ENCODE results near the gene FSTL5. TPM values are rescaled to one million over a fixed set of nuclear protein-coding genes. Genes with fewer than 3 reads are reported as not detected.
A peak's percentile ranks its signal among the peaks of the same experiment; 100 is the strongest.

Gene FSTL5
- total RNA-seq, 2 experiments from 2014 or later, result not detected

DNA sequence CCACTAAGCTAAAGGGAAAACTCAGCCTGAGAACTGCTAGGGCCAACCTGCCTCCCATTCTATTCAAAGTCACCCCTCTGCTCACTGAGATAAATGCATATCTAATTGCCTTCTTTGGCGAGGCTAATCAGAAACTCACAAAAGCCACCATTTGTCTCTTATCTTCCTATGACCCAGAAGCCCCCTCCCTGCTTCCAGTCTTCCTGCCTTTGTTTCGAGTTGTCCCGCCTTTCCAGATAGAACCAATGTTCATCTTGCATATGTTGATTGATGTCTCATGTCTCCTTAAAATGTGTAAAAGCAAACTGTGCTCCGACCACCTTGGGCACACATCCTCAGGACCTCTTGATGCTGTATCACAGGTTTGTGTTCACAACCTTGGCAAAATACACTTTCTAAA, 459.8 kb downstream of the FSTL5 start:
- no peak overlapping the region for H3K4me2 ChIP-seq (ENCODE audit: low read length)
- H3K36me3 ChIP-seq (ENCODE audit: insufficient read depth, low read length), result no peaks in the 10 kb centered on the region
- H3K4me3 ChIP-seq (ENCODE audit: low read depth, low read length, poor library complexity, severe bottlenecking), result no peak overlapping the region
- POLR2A ChIA-PET, result no interaction called here
- intact Hi-C loops (cut with micrococcal nuclease; ENCODE audit: unreplicated experiment), result no loop called here
- BruUV-seq (replicated peaks), result no TSS peak
- no peaks in the 10 kb centered on the region for H3K9me3 ChIP-seq (ENCODE audit: low read length)
- H3K27ac ChIP-seq (ENCODE audit: low read depth, low read length, poor library complexity, severe bottlenecking), result no peak overlapping the region
- H2AFZ ChIP-seq (ENCODE audit: low read length), result no peak overlapping the region
- no peak for TF ChIP-seq CTCF (conservative IDR thresholded peaks at IDR 0.05; ENCODE audit: low read length)
- no peak for TF ChIP-seq EZH2phosphoT487 (IDR thresholded peaks at IDR 0.05; ENCODE audit: borderline replicate concordance, low read depth, low read length)
- H3K9me2 ChIP-seq (ENCODE audit: insufficient read depth, low read length), result no peaks in the 10 kb centered on the region
- CTCF ChIA-PET (ENCODE audit: unreplicated experiment), result no interaction called here
- no peaks in the 10 kb centered on the region for H4K20me1 ChIP-seq (ENCODE audit: insufficient read depth, low read length)
- H3K4me1 ChIP-seq (ENCODE audit: insufficient read depth, low read length, poor library complexity, severe bottlenecking), result no peaks in the 10 kb centered on the region
- H3K79me2 ChIP-seq (ENCODE audit: insufficient read depth, low read depth, low read length), result no peaks in the 10 kb centered on the region
- no peak for DNase-seq (ENCODE audit: low spot score)

GRCh38 chr4:161702287-161702686, 461.5 kb downstream of the FSTL5 start:
- Histone ChIP-seq H3K9me2 (ENCODE audit: insufficient read depth, low read length) (no peaks in the 10 kb centered on the region), H3K79me2 (ENCODE audit: insufficient read depth, low read depth, low read length) (no peaks in the 10 kb centered on the region), H3K27ac (ENCODE audit: low read depth, low read length, poor library complexity, severe bottlenecking) (no peak overlapping the region), H3K4me1 (ENCODE audit: insufficient read depth, low read length, poor library complexity, severe bottlenecking) (no peaks in the 10 kb centered on the region), H4K20me1 (ENCODE audit: insufficient read depth, low read length) (no peaks in the 10 kb centered on the region), H2AFZ (ENCODE audit: low read length) (no peak overlapping the region), H3K4me3 (ENCODE audit: low read depth, low read length, poor library complexity, severe bottlenecking) (no peak overlapping the region), H3K4me2 (ENCODE audit: low read length) (no peak overlapping the region), H3K9me3 (ENCODE audit: low read length) (no peaks in the 10 kb centered on the region), H3K36me3 (ENCODE audit: insufficient read depth, low read length) (no peaks in the 10 kb centered on the region)
- DNase-seq (ENCODE audit: low spot score), result no peak
- intact Hi-C loops (cut with micrococcal nuclease; ENCODE audit: unreplicated experiment), result no loop called here
- TF ChIP-seq EZH2phosphoT487 (IDR thresholded peaks at IDR 0.05; ENCODE audit: borderline replicate concordance, low read depth, low read length), result no peak
- peak; percentile 59 for TF ChIP-seq CTCF (conservative IDR thresholded peaks at IDR 0.05; ENCODE audit: low read length)
- BruUV-seq (replicated peaks), result no TSS peak
- POLR2A ChIA-PET, result no interaction called here
- CTCF ChIA-PET (ENCODE audit: unreplicated experiment), result no interaction called here

DNA sequence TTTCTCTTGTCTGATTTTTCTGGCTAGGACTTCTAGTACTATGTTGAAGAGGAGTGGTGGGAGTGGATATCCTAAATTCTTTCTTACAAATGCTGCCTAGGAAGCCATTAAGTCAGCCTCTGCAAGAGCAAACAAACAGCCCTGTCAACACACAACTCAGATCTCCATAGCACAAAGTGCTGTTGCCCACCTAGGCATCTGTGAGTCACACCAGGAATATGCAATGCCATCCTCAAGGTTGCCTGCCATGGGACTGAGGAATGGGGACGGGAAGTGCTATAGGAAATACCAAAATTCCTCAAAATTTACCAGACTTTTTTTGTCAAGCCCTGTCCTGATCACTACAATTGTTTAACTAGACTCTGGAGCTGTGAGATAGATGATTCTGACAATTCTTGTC, 466.9 kb downstream of the FSTL5 start:
- Histone ChIP-seq H3K36me3 (ENCODE audit: insufficient read depth, low read length) (no peaks in the 10 kb centered on the region), H3K9me2 (ENCODE audit: insufficient read depth, low read length) (no peaks in the 10 kb centered on the region), H3K9me3 (ENCODE audit: low read length) (no peaks in the 10 kb centered on the region), H2AFZ (ENCODE audit: low read length) (no peak overlapping the region), H3K79me2 (ENCODE audit: insufficient read depth, low read depth, low read length) (no peaks in the 10 kb centered on the region), H4K20me1 (ENCODE audit: insufficient read depth, low read length) (no peaks in the 10 kb centered on the region), H3K27ac (ENCODE audit: low read depth, low read length, poor library complexity, severe bottlenecking) (no peak overlapping the region), H3K4me2 (ENCODE audit: low read length) (no peak overlapping the region), H3K4me3 (ENCODE audit: low read depth, low read length, poor library complexity, severe bottlenecking) (no peak overlapping the region), H3K4me1 (ENCODE audit: insufficient read depth, low read length, poor library complexity, severe bottlenecking) (no peaks in the 10 kb centered on the region)
- intact Hi-C loops (cut with micrococcal nuclease; ENCODE audit: unreplicated experiment), result no loop called here
- BruUV-seq (replicated peaks), result no TSS peak
- ChIA-PET CTCF (ENCODE audit: unreplicated experiment) (no interaction called here), POLR2A (interaction anchor here (0.6 kb wide), 1 partner anchor 61 kb away, joined by 3 read pairs; no protein-coding TSS in a partner anchor)
- no peak for TF ChIP-seq EZH2phosphoT487 (IDR thresholded peaks at IDR 0.05; ENCODE audit: borderline replicate concordance, low read depth, low read length)
- no peak for TF ChIP-seq CTCF (conservative IDR thresholded peaks at IDR 0.05; ENCODE audit: low read length)
- DNase-seq (ENCODE audit: low spot score), result no peak

Measured in OCI-LY7 (cell line).